GM21367 (cell line): ENCODE data around the gene POLR1H.
A peak's percentile ranks its signal among the peaks of the same experiment; 100 is the strongest.

ENCODE experiments used
- ATAC-seq: cut with Tn5 transposase; IDR thresholded peaks from one replicate; pipeline ENCODE4 v1.9.1; 2021; ENCODE audit not compliant: unreplicated experiment

Gene POLR1H

DNA sequence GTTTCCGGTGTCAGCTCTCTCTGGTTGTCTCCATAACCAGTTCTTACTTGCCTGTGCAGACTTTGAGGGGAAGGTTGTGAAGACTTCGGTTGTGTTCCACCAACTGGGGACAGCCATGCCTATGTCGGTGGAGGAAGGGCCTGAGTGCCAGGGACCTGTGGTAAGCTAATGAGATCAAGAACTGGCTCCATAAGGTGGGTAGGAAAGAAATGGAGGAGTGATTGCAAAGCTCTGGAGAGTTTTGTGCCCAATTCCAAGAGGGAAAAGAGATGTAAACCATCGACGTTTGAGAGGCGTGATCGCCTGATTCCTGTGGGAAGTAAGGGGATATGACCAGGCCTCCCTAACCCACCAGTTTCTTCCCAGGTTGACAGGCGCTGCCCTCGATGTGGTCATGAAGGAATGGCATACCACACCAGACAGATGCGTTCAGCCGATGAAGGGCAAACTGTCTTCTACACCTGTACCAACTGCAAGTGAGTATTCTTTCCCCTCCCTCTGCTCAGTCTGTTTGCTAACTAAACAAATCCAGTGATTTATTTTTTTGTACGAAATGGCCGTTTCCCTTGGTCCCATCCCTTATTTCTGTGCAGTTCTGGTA, 893 bp downstream of the POLR1H start:
- no peak for ATAC-seq

DNA sequence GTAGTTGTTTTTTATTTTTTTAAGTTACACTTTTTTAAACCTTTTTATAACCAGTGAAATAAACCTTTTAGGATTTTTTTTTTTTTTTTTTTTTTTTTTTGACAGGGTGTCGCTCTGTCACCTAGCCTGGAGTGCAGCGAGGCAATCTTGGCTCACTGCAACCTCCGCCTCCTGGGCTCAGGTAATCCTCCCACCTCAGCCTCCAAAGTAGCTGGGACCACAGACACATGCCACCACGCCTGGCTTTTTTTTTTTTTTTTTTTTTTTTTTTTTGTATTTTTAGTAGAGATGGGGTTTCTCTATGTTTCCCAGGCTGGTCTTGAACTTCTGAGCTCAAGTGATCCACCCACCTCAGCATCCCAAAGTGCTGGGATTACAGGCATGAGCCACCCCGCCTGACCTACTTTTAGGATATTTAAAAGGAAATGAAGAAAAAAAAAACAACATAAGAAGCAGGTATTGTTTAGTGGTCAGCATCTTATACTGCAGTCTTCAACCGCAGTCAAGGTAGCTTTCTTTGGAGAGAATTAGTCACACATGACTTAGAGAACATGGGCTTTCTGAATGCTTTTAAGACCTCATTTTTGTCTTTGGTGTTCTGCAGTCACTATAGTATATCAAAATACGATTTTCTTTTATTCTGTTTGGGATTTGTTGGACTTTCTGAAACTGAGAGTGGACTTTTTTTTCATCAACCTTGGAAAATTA, 1.6 kb downstream of the POLR1H start:
- no peak for ATAC-seq

DNA sequence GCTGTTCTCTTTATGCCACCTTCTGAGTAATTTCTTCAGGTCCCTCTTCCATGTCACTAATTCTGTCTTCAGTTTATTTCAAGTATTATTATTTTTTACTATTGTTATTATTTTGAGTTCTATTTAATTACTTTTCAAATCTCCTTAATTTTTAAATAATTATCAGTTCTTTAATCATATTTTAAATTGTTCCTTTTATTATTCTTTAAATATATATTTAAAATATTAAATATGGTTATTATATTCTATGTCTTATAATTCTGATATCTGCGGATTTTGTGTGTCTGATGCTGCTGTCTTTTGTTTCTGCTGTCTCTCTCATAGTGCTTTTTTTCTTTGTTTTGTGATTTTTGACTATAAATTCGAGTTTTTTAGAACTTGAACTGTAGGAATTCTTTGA, 2.2 kb downstream of the POLR1H start:
- no peak for ATAC-seq

DNA sequence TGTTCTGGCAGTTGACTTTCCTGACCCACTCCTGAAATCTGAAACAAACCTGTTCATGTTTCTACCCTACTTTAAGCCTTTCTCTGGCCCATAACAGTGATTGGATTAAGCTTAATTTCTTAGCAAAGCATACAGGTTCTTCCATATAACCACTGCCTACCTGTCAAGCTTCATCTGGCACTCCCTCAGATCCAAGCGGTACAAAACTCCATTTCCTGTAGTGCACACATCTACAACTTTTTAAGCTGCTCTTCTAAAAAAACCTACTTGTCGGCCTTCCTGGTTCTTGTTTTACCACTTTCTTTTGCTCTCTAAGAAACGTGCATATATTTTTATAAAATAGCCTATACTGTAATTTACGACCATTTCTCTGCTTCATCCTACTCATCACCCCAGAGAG, 5.0 kb downstream of the POLR1H start:
- no peak for ATAC-seq

DNA sequence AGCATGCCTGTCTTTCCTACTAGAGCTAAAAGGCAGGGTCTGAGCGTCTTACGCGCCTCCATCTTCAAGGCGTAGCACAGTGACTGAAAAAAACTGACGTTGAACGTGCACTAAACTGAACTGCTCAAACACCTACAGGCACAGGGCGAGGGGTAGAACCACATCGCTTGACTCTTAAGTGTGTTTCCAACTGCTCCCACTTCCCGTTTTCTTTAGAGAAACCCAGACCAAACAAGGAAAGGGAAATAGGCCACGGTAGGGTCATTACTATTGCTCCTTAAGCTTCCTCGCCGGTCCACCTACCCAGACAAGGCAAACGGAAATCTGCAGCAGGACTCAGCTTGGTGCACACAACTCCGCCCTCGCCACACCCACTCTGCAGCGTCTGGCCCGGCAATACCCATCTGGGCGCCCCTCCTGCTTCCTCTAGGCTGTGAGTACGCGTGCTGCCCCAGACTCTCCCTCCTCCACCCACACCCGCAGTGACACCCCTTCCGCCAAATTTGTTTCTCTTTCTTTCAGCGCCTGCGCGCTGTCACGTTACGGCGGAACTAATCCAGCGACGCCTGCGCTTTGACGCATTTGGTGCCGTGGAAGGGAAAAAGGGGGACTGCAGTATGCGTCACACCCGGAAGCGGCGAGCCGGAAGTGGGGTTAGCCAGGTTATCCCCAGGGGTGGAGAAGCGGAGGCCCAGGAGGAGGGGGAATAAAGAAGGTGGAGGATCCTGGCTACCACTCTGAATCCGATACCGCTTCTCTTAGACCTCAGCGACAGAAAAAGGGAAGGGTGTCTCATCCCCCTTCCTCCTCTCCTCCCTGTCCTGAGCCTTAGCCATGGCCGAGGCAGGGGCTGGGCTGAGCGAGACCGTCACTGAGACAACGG, 5.8 kb downstream of the POLR1H start, which contains the start of gene PPP1R11:
PPP1R11 (plus strand) TSS at position 622 of the 883 bp plus-strand sequence; CDS start at position 835, 213 bp downstream.
- peak; percentile 87 for ATAC-seq

DNA sequence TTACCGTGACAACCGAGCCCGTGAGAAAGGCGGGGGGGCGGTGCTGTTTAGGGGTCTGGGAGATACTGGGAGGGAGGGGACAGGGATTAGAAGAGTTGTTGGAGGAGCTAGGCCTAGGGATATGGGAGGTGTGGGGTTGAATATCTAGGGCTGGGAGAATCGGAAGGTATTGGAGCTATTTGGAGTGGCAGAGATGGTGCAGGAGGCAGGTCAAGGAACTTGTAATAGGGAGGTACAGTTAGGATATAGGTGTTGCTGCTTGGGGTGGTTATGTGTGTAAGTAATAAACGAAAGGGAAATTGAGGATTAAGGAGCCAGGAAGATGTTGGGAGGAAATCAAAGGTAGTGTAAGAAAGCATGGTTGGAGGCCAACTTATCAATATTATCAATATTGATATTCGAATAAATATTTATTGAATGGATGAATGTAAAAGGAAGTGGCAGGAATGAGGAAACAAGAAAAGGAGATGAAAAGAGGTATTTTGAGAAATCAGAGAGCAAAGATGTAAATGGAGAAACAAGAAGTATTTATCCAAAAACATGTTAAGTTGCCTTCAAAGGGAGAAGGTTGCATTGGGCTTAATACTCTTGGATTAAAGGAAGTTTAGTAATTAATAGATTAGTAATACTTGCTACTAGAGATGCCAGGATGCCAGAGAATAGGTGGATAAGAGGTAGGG, 6.5 kb downstream of the POLR1H start:
- ATAC-seq, result no peak

DNA sequence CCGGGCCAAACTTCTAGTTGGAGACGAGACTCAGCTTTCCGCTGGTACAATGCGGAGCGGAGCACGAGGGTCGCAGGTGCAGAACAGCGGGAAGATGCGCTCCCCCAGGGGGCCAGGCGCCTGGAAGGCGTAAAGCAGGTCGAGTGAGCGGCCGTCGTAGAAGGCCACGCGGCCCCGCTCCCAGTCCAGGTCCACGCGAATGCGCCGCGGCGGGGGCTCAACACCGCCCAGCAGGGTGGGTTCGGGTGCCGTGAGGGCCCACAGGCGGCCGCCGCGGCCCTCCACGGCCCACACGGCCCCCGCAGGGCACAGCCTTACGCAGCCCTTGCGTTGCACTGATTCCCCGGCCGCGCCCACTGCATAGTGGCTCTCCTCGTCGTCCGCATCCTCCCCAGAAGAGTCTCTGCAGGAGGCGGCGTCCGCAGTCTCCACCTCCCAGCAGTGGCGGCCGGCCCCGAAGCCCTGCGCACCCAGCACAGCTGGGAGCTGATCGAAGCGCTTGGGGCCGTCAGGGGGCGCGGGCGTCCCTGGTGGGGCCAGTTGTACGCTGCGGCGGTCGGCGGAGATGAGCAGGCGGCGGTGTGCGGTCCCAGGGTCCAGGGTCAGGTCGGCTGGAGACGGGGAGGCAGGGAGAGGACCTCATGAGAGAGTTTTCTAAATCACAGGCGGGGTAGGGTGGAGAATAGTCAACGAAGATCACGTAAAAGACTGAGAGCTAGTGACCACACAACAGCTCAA, 10.2 kb downstream of the POLR1H start:
- no peak for ATAC-seq

DNA sequence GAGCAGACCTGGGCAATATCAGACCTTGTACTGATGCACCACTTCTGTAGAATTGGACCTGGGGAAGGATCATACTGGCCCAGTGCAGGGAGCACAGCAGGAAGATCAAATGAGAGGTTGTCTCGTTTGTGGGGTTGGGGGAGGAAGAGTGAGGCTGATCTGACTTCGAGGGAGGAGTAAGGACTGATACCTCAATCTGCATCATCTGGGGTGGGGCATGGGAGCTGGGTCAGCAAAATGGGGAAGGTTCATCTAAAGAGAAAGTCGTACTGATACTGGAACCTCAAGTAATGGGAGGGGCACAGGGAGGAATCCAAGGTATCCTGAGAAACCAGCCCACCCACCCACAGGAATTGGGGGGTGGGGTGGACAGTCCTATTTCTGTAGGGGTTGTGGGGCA, 10.8 kb downstream of the POLR1H start:
- no peak for ATAC-seq

DNA sequence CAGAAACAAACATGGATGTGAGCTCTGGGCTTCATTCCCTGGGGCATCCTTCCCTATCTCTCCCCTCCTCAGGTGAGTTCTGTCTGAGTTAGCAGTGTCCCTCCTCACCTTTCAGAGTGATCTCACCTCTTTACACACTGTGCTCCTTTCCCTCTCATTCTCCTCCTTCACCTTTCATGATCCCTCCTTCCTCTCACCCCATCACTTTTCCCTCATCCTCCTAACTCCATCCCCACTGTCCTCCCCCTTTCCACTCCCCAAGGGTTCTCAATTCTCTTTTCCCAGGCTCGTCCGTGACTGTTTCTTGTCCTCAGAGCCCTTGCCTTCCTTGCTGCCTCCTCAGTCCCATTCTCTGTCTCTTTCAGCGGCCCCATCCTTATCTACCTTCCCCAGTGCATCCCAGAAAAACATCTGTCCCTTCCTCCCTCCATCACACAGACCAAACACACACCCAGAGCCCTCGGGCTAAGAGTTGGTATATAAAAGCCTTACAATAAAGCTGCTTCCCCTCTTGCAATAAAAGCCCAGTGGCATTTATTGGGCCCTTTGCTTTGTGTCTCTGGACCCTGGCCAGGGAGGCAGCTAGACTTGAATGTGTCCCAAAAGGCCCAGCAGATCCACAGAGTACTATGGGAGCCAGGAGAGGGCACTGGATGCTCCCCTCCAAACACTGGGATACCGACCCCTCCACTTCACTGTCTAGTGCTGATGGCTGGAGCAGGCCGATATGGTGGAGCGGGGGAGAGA, 12.6 kb downstream of the POLR1H start:
- no peak for ATAC-seq

DNA sequence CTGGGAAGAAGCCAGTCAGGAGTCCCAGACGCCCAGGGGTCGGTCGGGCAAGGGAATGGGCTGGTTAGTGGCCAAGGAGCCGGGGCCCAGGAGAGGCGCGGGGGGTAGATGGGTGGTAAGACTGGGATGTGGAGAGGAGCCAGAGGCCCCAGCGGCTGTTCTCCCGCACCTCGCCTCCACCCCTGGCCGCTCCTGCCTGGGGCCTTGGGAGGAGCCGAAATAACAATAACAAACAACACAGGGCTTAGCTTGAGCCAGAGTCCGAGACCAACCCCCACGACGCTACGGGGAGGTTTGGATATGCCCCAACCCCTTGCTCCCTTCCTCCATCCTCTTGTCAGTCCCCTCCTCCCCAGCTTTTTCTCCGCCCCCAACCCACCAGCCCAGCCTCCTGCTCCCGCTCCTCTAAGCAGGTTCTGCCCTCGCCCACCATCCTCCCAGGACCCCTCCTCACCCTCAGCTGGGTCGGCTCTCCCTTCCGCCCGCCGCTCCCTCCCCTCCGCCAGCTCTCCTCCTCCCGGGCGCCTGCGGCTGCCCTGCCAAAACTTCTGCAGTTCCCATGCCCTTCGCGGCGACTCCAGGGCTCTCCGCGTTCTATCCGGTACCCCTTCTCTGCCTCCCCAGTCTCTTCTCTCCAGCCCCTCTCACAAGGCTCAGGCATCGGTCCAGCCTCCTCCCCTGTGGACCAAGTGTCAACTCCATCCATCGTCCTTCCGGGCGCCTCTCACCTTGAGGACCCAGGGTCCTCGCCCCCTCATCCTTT, 13.4 kb downstream of the POLR1H start:
- ATAC-seq, result no peak

DNA sequence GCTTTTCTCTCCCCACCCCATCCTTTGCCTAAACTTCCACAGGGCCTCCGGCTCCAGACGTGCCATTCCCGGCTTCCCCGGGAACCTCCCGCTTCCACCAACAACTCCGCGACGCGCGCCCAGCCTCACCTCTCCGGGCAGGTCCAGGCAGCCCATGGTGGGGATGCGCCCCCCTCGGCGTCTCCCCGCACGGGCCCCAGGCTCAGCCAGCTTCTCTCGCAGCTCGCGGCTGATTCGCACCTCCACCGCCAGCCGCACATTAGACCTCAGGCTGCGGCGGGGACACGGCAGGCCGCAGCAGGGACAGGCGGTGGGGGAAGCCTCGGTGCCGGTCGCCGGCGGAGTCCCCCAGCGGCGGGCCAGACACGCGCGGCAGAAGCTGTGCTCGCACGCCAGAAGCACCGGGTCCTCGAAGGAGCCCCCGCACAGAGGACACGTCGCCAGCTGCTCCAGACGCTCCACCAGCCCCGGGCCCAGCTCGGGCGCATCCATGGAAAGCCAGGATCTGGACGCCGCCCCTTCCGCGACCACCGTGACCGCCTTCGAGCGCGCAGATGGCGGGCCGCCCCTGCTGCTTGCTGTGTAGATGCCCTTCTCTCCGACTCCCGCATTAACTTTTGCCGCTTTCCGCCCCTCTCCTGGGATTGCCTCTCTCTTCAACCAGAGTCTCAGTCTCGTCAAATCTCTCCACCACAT, 14.2 kb downstream of the POLR1H start, which contains the start of gene RNF39:
RNF39 (minus strand) TSS at position 676 of the 696 bp plus-strand sequence; CDS start at position 492, 184 bp downstream.
- no peak for ATAC-seq

DNA sequence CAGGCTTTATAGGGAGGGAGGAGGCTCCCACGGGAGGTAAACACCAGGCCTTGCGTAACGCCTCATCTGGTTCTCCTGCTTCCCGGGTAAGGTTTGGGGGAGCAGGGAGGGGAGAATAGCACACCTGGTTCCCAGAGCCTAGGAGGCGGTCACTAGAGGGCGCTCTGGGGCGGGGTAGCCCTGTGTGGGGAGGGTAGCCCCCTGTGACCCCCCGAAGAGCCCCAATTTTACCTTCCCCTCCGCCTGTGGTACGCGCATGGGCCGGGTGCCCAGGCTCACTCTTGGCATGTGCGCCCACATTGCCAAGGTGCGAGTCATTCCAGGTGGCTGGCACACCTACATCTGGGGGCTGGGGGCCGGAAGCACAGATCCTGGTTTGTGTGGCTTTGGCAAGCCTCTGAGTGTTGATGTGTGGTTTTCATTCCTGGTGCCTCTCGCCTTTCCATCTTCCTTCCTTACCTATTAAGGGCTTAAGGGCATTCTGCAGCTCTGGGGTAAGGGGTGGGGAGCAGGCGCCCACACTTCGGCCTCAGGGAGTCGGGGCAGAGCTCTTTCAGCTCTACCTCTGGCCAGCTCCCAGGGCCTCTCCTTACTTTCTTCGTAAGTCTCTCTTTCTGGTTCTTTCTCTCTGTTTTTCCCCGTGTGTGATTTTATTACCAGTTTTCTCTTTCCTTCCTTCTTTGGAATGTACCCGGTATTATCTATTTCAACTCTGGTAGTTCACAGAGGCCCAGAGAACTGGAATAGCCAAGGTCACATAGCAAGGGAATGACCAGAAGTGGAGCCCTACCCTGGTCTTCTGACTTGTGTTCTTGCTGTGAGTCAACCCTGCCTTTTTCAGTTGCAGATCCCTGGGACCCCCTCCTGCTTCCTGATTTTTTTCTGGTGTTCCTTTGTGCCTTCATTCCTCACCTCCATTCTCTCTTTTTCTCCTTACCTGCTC, 15.0 kb downstream of the POLR1H start:
- ATAC-seq, result no peak

DNA sequence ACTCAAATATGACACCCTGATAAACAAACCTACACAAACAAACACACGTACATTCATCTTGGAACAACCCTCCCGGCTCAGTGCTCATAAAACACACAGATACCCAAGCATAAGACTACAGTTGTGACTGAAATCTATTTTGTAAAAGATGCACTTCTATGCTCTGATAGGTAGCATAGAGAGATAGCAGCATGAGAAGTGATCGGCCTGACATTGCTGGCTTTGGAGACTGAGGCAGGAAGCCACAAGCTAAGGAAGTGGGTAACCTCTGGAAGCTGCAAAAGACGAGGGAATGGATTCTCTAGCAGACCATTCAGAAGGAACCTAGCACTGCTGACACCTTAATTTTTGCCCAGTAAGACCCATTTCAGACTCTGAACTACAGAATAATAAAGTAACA, 16.2 kb downstream of the POLR1H start:
- ATAC-seq, result no peak

DNA sequence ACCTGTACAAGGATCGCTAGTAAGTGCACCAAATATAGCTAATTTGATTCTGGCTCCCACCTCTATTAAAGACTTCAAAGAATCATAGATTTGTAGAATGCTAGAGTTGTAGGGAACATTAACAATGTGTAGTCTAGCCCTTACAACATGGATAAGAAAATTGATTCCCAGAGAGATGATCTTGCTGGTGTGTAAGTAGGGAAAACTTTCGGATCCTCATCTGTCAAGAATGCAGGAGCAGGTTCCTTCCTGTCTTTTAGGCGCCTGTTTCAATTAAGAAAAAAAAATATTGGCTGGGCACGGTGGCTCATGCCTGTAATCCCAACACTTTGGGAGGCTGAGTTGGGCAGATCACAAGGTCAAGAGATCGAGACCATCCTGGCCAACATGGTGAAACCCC, 26.8 kb downstream of the POLR1H start:
- no peak for ATAC-seq

DNA sequence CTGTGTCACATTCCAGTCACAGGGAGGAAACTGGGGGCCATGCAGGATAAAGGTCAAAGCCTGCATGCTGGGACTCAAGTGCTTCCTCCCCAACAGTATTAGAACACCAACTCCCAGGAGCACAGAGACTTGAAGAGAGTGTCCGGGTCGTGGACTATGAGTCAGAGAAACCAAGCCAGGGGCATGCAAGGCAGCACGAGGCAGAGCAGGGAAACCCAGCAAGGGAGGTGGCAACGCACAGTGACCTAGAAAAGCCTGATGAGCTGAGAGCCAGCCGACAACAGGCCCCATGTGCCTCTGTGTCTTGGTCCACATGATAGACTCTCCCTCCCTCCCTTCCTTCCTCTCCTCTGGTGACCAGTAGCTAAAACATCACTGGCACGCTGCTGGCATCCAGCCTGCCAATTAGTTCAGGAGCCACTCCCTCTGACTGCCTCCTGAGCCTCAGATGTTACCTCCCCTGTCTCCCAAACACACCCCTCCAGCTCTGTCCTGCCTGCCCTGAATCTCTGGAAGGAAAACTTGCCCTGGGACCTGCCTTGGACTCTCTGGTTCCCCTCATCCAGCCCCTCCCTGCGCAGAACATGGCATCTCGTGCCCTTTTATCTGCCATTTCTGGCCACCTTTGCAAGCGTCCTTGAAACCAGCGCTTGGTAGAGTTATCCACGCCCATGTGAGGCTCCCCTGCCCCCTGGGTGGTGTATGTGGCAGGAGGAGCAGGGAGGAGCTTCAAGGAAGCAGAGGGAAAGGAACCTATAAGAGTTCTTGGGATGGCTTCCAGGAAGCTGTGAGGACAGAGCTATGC, 30.7 kb downstream of the POLR1H start:
- ATAC-seq, result no peak

DNA sequence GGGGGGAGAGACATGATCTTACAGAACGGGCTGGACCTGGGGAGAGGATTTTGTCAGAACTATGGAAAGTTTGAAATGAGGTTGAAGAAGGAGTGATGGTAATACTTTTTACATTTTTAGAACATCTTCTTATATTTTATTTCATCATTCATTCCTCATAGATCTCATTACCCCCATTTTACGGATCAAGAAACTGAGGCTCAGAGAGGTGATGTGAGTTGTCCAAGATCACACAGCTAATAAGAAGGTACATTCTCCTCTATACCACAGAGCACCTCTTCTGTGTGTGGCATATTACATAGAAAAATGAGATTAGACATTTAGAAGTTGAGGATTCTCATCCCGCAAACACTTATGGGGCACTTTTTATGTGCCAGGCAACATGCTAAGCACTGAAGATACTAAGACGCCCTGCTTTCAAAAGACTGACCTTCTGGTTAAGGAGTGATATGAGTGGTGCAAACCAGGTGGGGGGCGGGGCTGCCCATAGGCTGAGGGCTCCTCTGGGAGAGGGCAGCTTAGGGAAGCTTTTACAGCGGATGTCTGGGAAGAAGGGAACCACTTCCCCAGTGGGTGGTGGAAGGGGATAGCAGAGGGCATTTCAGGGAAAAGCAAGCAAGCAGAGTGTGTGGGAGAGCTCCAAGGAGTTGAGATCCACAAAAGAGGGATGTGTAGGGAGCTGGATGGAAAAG, 31.9 kb downstream of the POLR1H start:
- no peak for ATAC-seq
